H9 (cell line): ENCODE results near the gene AMOTL1. TPM values are rescaled to one million over a fixed set of nuclear protein-coding genes. Genes with fewer than 3 reads are reported as not detected.

Experiments used
- DNase-seq: peaks from one replicate; pipeline ENCODE4 v3.0.0-alpha.2; 2017
- H2AFZ ChIP-seq: one replicate; pipeline ENCODE4 v1.6.1; 2013; ENCODE audit warnings: mild to moderate bottlenecking, low read length, control low read depth, moderate library complexity
- H2AK5ac ChIP-seq: 2 replicates; pipeline ENCODE4 v1.6.1; 2013; ENCODE audit warnings: low read length, control low read depth, mixed read lengths; ENCODE audit not compliant: insufficient read length
- H2BK120ac ChIP-seq: one replicate; pipeline ENCODE4 v1.6.1; 2013; ENCODE audit warnings: low read depth, mild to moderate bottlenecking, low read length, control low read depth, inconsistent platforms; ENCODE audit not compliant: poor library complexity, severe bottlenecking
- H2BK12ac ChIP-seq: 2 replicates; pipeline ENCODE4 v1.6.1; 2013; ENCODE audit warnings: low read length, control low read depth, mixed read lengths, low read depth; ENCODE audit not compliant: insufficient read length
- H2BK15ac ChIP-seq: 2 replicates; pipeline ENCODE4 v1.6.1; 2013; ENCODE audit warnings: low read depth, low read length, control low read depth
- H2BK20ac ChIP-seq: one replicate; pipeline ENCODE4 v1.6.1; 2013; ENCODE audit warnings: low read depth, mild to moderate bottlenecking, low read length, control low read depth, inconsistent platforms; ENCODE audit not compliant: poor library complexity, severe bottlenecking
- H2BK5ac ChIP-seq: 2 replicates; pipeline ENCODE4 v1.6.1; 2013; ENCODE audit warnings: low read length, control low read depth, mixed read lengths; ENCODE audit not compliant: insufficient read length
- H3K14ac ChIP-seq: 2 replicates; pipeline ENCODE4 v1.6.1; 2013; ENCODE audit warnings: low read length, control low read depth; ENCODE audit not compliant: insufficient read depth
- H3K18ac ChIP-seq: 2 replicates; pipeline ENCODE4 v1.6.1; 2013; ENCODE audit warnings: low read depth, mild to moderate bottlenecking, mixed read lengths, low read length, control low read depth; ENCODE audit not compliant: insufficient read length
- H3K23ac ChIP-seq: 2 replicates; pipeline ENCODE4 v1.6.1; 2013; ENCODE audit warnings: low read length, control low read depth, mixed read lengths, low read depth; ENCODE audit not compliant: insufficient read length
- H3K23me2 ChIP-seq: 2 replicates; pipeline ENCODE4 v1.6.1; 2013; ENCODE audit warnings: low read depth, mild to moderate bottlenecking, mixed read lengths, low read length, control low read depth; ENCODE audit not compliant: insufficient read length, poor library complexity, severe bottlenecking
- H3K27ac ChIP-seq: 2 replicates; pipeline ENCODE4 v1.5.1; 2013; ENCODE audit warnings: low read length, control low read depth, mixed read lengths, low read depth; ENCODE audit not compliant: insufficient read length
- H3K27me3 ChIP-seq: 2 replicates; pipeline ENCODE4 v1.6.1; 2013; ENCODE audit warnings: low read length, control low read depth, inconsistent platforms; ENCODE audit not compliant: insufficient read depth
- H3K4ac ChIP-seq: 2 replicates; pipeline ENCODE4 v1.6.1; 2013; ENCODE audit warnings: low read depth, mild to moderate bottlenecking, control low read depth, inconsistent platforms, low read length, moderate library complexity
- H3K4me1 ChIP-seq: 2 replicates; pipeline ENCODE4 v1.6.1; 2013; ENCODE audit warnings: low read length, control low read depth, inconsistent platforms; ENCODE audit not compliant: insufficient read depth
- H3K4me2 ChIP-seq: 2 replicates; pipeline ENCODE4 v1.6.1; 2013; ENCODE audit warnings: low read length, control low read depth, mixed read lengths; ENCODE audit not compliant: insufficient read length, insufficient read depth
- H3K56ac ChIP-seq: 2 replicates; pipeline ENCODE4 v1.6.1; 2013; ENCODE audit warnings: low read depth, mild to moderate bottlenecking, mixed read lengths, low read length, control low read depth; ENCODE audit not compliant: insufficient read length
- H3K79me1 ChIP-seq: 2 replicates; pipeline ENCODE4 v1.6.1; 2013; ENCODE audit warnings: low read depth, mild to moderate bottlenecking, moderate library complexity, low read length, control low read depth, inconsistent platforms; ENCODE audit not compliant: insufficient read depth, poor library complexity, severe bottlenecking
- H3K79me2 ChIP-seq: 2 replicates; pipeline ENCODE4 v1.6.1; 2013; ENCODE audit warnings: low read length, control low read depth, inconsistent platforms; ENCODE audit not compliant: insufficient read depth
- H3K9ac ChIP-seq: 2 replicates; pipeline ENCODE4 v1.6.1; 2013; ENCODE audit warnings: low read length, control low read depth, mixed read lengths; ENCODE audit not compliant: insufficient read length; ENCODE audit errors: extremely low read depth
- H3K9me3 ChIP-seq: one replicate; pipeline ENCODE4 v1.6.1; 2013; ENCODE audit warnings: low read depth, low read length, inconsistent platforms; ENCODE audit not compliant: control insufficient read depth
- H3T11ph ChIP-seq: one replicate; pipeline ENCODE4 v1.6.1; 2013; ENCODE audit warnings: mild to moderate bottlenecking, low read length, control low read depth, inconsistent platforms
- H4K20me1 ChIP-seq: one replicate; pipeline ENCODE4 v1.6.1; 2013; ENCODE audit not compliant: control insufficient read depth, insufficient read length, insufficient read depth
- H4K5ac ChIP-seq: 2 replicates; pipeline ENCODE4 v1.6.1; 2013; ENCODE audit warnings: low read depth, mild to moderate bottlenecking, mixed read lengths, low read length, control low read depth; ENCODE audit not compliant: insufficient read length
- H4K8ac ChIP-seq: replicated peaks from 2 replicates; pipeline ENCODE4 v1.6.1; 2013; ENCODE audit warnings: low read length, control low read depth, mixed read lengths, low read depth; ENCODE audit not compliant: insufficient read length
- H4K91ac ChIP-seq: 2 replicates; pipeline ENCODE4 v1.6.1; 2013; ENCODE audit warnings: low read depth, mild to moderate bottlenecking, moderate library complexity, mixed read lengths, low read length, control low read depth; ENCODE audit not compliant: insufficient read length
- H3K27ac Mint-ChIP-seq, 3 experiments: 2 replicates in 2 of 3; 3 replicates in 1 of 3; pipeline ENCODE4 v1.8.0; 2020 to 2021; ENCODE audit warnings: mixed read lengths in 3 of 3, mild to moderate bottlenecking in 1 of 3, moderate library complexity in 1 of 3
- H3K27me3 Mint-ChIP-seq: 2 replicates; pipeline ENCODE4 v1.8.0; 2021; ENCODE audit warnings: low read depth, mild to moderate bottlenecking, moderate library complexity, mixed read lengths
- H3K36me3 Mint-ChIP-seq, 3 experiments: 2 replicates in 2 of 3; 3 replicates in 1 of 3; pipeline ENCODE4 v1.8.0; 2020 to 2021; ENCODE audit warnings: low read depth in 3 of 3, mixed read lengths in 3 of 3; ENCODE audit not compliant: insufficient read depth in 1 of 3
- H3K4me1 Mint-ChIP-seq, 2 experiments: 2 replicates each; pipeline ENCODE4 v1.8.0; 2020; ENCODE audit warnings: mixed read lengths in 2 of 2
- H3K4me3 Mint-ChIP-seq, 2 experiments: 2 replicates in 1 of 2; 3 replicates in 1 of 2; pipeline ENCODE4 v1.8.0; 2020 to 2021; ENCODE audit warnings: mild to moderate bottlenecking in 2 of 2, mixed read lengths in 2 of 2, moderate library complexity in 1 of 2
- H3K9me3 Mint-ChIP-seq, 2 experiments: 2 replicates in 1 of 2; 3 replicates in 1 of 2; pipeline ENCODE4 v1.8.0; 2020; ENCODE audit warnings: mild to moderate bottlenecking in 2 of 2, mixed read lengths in 2 of 2, moderate library complexity in 1 of 2
- WGBS: extraction: QIAGEN DNeasy Blood & Tissue Kit; methylation state at CpG from one replicate; pipeline ENCODE4 v1.1.7; 2013; ENCODE audit warnings: missing lambda C conversion rate, low lambda C conversion rate, mixed read lengths; ENCODE audit not compliant: insufficient read length; ENCODE audit errors: extremely low coverage; 5-methylcytosine and 5-hydroxymethylcytosine counted together
- total RNA-seq: library from RNA; stranded (reverse); gene quantifications from 2 replicates; pipeline ENCODE4 v1.2.1, GENCODE V29; 2021
- TF ChIP-seq, protein P1 (sequence below): fragments of 200-600 bp; sonication (generic); conservative IDR thresholded peaks from 3 replicates; pipeline ENCODE4 v1.8.0; 2021; ENCODE audit warnings: antibody characterized with exemption, mild to moderate bottlenecking

Gene AMOTL1
- total RNA-seq, 1 experiment from 2014 or later, result 18.5 TPM

DNA sequence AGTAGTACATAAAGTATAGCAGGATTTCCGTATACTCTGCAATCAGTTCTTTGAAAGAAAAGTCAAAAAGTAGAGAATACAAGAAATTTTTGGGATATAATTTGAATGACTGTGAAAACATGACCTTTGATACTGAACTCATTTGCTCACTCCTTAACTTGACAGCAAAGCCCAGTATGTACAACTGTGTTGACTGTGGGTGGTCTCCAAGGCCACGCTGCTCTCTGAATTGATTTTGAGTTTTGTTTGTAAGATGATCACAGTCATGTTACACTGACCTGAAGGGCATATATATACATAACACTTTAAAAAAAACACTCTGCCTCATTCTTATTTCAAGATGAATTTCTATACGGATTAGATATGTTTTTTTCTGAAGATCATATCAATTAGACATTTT is 9.5 kb upstream of the AMOTL1 start:
- no peak overlapping the region for H3K23ac ChIP-seq
- no peaks in the 10 kb centered on the region for H3K79me1 ChIP-seq
- H2AK5ac ChIP-seq, result no peak overlapping the region
- no peaks in the 10 kb centered on the region for H3K23me2 ChIP-seq
- H3K27ac ChIP-seq, result no peak overlapping the region
- H2BK5ac ChIP-seq, result no peak overlapping the region
- no peak overlapping the region for H4K8ac ChIP-seq
- Mint-ChIP-seq H3K4me1 (peaks cover 1 to 11% of the 10 kb centered on the region in 2 experiments), H3K27me3 (peaks cover 24% of the 10 kb centered on the region), H3K36me3 (no peaks in the 10 kb centered on the region), H3K27ac (no peak overlapping the region), H3K9me3 (no peaks in the 10 kb centered on the region), H3K4me3 (no peak overlapping the region)
- H4K5ac ChIP-seq, result no peak overlapping the region
- no peak overlapping the region for H2AFZ ChIP-seq
- H3K4me1 ChIP-seq, result 0 out of 2 replicates have a peak, but pooled peaks cover 2% of the 10 kb centered on the region
- H3K4ac ChIP-seq, result no peak overlapping the region
- no peak overlapping the region for H3K4me2 ChIP-seq
- no CpG with 5 or more reads among the region's 3 CpGs for WGBS
- H2BK15ac ChIP-seq, result no peak overlapping the region
- H3K79me2 ChIP-seq, result no peaks in the 10 kb centered on the region
- H3K14ac ChIP-seq, result no peak overlapping the region
- H3K9ac ChIP-seq, result no peak overlapping the region
- TF ChIP-seq, protein P1, sequence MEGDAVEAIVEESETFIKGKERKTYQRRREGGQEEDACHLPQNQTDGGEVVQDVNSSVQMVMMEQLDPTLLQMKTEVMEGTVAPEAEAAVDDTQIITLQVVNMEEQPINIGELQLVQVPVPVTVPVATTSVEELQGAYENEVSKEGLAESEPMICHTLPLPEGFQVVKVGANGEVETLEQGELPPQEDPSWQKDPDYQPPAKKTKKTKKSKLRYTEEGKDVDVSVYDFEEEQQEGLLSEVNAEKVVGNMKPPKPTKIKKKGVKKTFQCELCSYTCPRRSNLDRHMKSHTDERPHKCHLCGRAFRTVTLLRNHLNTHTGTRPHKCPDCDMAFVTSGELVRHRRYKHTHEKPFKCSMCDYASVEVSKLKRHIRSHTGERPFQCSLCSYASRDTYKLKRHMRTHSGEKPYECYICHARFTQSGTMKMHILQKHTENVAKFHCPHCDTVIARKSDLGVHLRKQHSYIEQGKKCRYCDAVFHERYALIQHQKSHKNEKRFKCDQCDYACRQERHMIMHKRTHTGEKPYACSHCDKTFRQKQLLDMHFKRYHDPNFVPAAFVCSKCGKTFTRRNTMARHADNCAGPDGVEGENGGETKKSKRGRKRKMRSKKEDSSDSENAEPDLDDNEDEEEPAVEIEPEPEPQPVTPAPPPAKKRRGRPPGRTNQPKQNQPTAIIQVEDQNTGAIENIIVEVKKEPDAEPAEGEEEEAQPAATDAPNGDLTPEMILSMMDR, result no peak
- no peak overlapping the region for H3T11ph ChIP-seq
- peaks cover 4% of the 10 kb centered on the region; the same call in 1 of the 2 replicates for H3K27me3 ChIP-seq
- H2BK12ac ChIP-seq, result no peak overlapping the region
- no peaks in the 10 kb centered on the region for H4K20me1 ChIP-seq
- H4K91ac ChIP-seq, result no peak overlapping the region
- no peak overlapping the region for H2BK120ac ChIP-seq
- H2BK20ac ChIP-seq, result no peak overlapping the region
- no peaks in the 10 kb centered on the region for H3K9me3 ChIP-seq
- no peak overlapping the region for H3K56ac ChIP-seq
- no peak for DNase-seq
- no peak overlapping the region for H3K18ac ChIP-seq
